ENCODE measurements around the gene PHF1. TPM values are rescaled to one million over a fixed set of nuclear protein-coding genes. Genes with fewer than 3 reads are reported as not detected.

PHF1 gene
- total and polyA plus RNA-seq, 9 donors: 80.7 to 182 (median 123) TPM

GRCh38 chr6:33380272-33380981, 30.4 kb upstream of the PHF1 start:
- H3K4me1 ChIP-seq (ENCODE audit: insufficient read depth): peaks cover 3% of the 10 kb centered on the region
- 88 to 90% (median 88%) methylated on average over 2 of the region's 2 CpGs for WGBS, 3 donors

GRCh38 chr6:33383427-33384185, 27.2 kb upstream of the PHF1 start:
- Histone ChIP-seq H3K4me3 (no peak overlapping the region), H3K36me3 (no peaks in the 10 kb centered on the region), H3K9me3 (no peaks in the 10 kb centered on the region), H3K27ac (no peak overlapping the region), H3K27me3 (no peaks in the 10 kb centered on the region), H3K4me1 (ENCODE audit: insufficient read depth) (no peaks in the 10 kb centered on the region)
- no peak for DNase-seq
- WGBS, 3 donors: 72 to 74% (median 73%) methylated on average over 10 of the region's 10 CpGs
- intact Hi-C loops (cut with DNase I): no loop called here
- TF ChIP-seq, protein P1, sequence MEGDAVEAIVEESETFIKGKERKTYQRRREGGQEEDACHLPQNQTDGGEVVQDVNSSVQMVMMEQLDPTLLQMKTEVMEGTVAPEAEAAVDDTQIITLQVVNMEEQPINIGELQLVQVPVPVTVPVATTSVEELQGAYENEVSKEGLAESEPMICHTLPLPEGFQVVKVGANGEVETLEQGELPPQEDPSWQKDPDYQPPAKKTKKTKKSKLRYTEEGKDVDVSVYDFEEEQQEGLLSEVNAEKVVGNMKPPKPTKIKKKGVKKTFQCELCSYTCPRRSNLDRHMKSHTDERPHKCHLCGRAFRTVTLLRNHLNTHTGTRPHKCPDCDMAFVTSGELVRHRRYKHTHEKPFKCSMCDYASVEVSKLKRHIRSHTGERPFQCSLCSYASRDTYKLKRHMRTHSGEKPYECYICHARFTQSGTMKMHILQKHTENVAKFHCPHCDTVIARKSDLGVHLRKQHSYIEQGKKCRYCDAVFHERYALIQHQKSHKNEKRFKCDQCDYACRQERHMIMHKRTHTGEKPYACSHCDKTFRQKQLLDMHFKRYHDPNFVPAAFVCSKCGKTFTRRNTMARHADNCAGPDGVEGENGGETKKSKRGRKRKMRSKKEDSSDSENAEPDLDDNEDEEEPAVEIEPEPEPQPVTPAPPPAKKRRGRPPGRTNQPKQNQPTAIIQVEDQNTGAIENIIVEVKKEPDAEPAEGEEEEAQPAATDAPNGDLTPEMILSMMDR (IDR thresholded peaks at IDR 0.05): no peak
- TF ChIP-seq EP300 (IDR thresholded peaks at IDR 0.05): no peak
- no peak for TF ChIP-seq POLR2A (IDR thresholded peaks at IDR 0.05)

More at GRCh38 chr6:33380272-33380981, 30.4 kb upstream of the PHF1 start:
- Histone ChIP-seq H3K4me3 (no peak overlapping the region), H3K36me3 (no peaks in the 10 kb centered on the region), H3K9me3 (no peaks in the 10 kb centered on the region), H3K27me3 (no peaks in the 10 kb centered on the region), H3K27ac (no peak overlapping the region)
- TF ChIP-seq EP300 (IDR thresholded peaks at IDR 0.05) (no peak), POLR2A (IDR thresholded peaks at IDR 0.05) (no peak)
- TF ChIP-seq, protein P1 (IDR thresholded peaks at IDR 0.05): no peak
- DNase-seq: no peak
- intact Hi-C loops (cut with DNase I): no loop called here

- DNase-seq: no peak
- H3K36me3 ChIP-seq: no peaks in the 10 kb centered on the region
- no peak for TF ChIP-seq EP300 (IDR thresholded peaks at IDR 0.05)
- WGBS, 3 donors: 15 to 19% (median 17%) methylated on average over 4 of the region's 4 CpGs
- no peak overlapping the region for H3K4me3 ChIP-seq
- no peaks in the 10 kb centered on the region for H3K27me3 ChIP-seq
- H3K9me3 ChIP-seq: no peaks in the 10 kb centered on the region
- no peaks in the 10 kb centered on the region for H3K4me1 ChIP-seq (ENCODE audit: insufficient read depth)
- intact Hi-C loops (cut with DNase I): no loop called here
- H3K27ac ChIP-seq: no peak overlapping the region
Measured at GRCh38 chr6:33384581-33385020, 26.2 kb upstream of the PHF1 start.

- H3K4me1 ChIP-seq (ENCODE audit: insufficient read depth): peaks cover 6% of the 10 kb centered on the region
- H3K27ac ChIP-seq: no peak overlapping the region
- WGBS, 3 donors: 86 to 92% (median 86%) methylated on average over 2 of the region's 2 CpGs
- TF ChIP-seq, protein P1 (IDR thresholded peaks at IDR 0.05): no peak
- no peak for TF ChIP-seq POLR2A (IDR thresholded peaks at IDR 0.05)
- TF ChIP-seq EP300 (IDR thresholded peaks at IDR 0.05): no peak
- intact Hi-C loops (cut with DNase I): loop anchor here in 1 of 4 donors (2.0 kb wide), 1 partner anchor 37 kb away; no protein-coding TSS in a partner anchor
- H3K36me3 ChIP-seq: no peaks in the 10 kb centered on the region
- H3K9me3 ChIP-seq: no peaks in the 10 kb centered on the region
- H3K4me3 ChIP-seq: no peak overlapping the region
- no peaks in the 10 kb centered on the region for H3K27me3 ChIP-seq
- DNase-seq: no peak
Measured at GRCh38 chr6:33390173-33390572, 20.6 kb upstream of the PHF1 start.
